Endodermal cell (in vitro differentiated cells): Measurements from ENCODE around the gene ARHGAP26. TPM values are rescaled to one million over a fixed set of nuclear protein-coding genes. Genes with fewer than 3 reads are reported as not detected.

ENCODE experiments used
- DNase-seq: peaks from one replicate; pipeline ENCODE4 v3.0.0-alpha.2; 2017
- H3K27ac ChIP-seq: 2 replicates; pipeline ENCODE4 v1.5.1; 2013; ENCODE audit warnings: mild to moderate bottlenecking, low read depth, low read length, moderate library complexity
- H3K27me3 ChIP-seq: 2 replicates; pipeline ENCODE4 v1.6.1; 2013; ENCODE audit warnings: mild to moderate bottlenecking, low read length, moderate library complexity; ENCODE audit not compliant: insufficient read depth, control insufficient read depth, poor library complexity, severe bottlenecking
- H3K36me3 ChIP-seq: 2 replicates; pipeline ENCODE4 v1.7.0; 2013; ENCODE audit warnings: mild to moderate bottlenecking, low read length, moderate library complexity; ENCODE audit not compliant: control insufficient read depth, insufficient read depth
- H3K4me1 ChIP-seq: one replicate; pipeline ENCODE4 v1.7.0; 2013; ENCODE audit warnings: low read length; ENCODE audit not compliant: control insufficient read depth, insufficient read depth
- H3K4me3 ChIP-seq: 2 replicates; pipeline ENCODE4 v1.5.1; 2013; ENCODE audit warnings: mild to moderate bottlenecking, low read length, moderate library complexity
- H3K9ac ChIP-seq: 2 replicates; pipeline ENCODE4 v1.6.1; 2013; ENCODE audit warnings: mild to moderate bottlenecking, low read length, moderate library complexity; ENCODE audit not compliant: poor library complexity, severe bottlenecking; ENCODE audit errors: extremely low read depth
- H3K9me3 ChIP-seq: 2 replicates; pipeline ENCODE4 v1.6.1; 2013; ENCODE audit warnings: mild to moderate bottlenecking, low read length, moderate library complexity; ENCODE audit not compliant: control insufficient read depth
- H3K27ac Mint-ChIP-seq: 2 replicates; pipeline ENCODE4 v1.8.0; 2020; ENCODE audit warnings: mixed read lengths
- H3K27me3 Mint-ChIP-seq: 2 replicates; pipeline ENCODE4 v1.8.0; 2021; ENCODE audit warnings: mild to moderate bottlenecking, mixed read lengths; ENCODE audit not compliant: insufficient read depth
- H3K36me3 Mint-ChIP-seq: 2 replicates; pipeline ENCODE4 v1.8.0; 2020; ENCODE audit warnings: low read depth, mixed read lengths
- H3K4me1 Mint-ChIP-seq: 2 replicates; pipeline ENCODE4 v1.8.0; 2020; ENCODE audit warnings: mixed read lengths
- H3K4me3 Mint-ChIP-seq: 2 replicates; pipeline ENCODE4 v1.8.0; 2020; ENCODE audit warnings: mild to moderate bottlenecking, moderate library complexity, mixed read lengths
- H3K9me3 Mint-ChIP-seq: 2 replicates; pipeline ENCODE4 v1.8.0; 2020; ENCODE audit warnings: mild to moderate bottlenecking, mixed read lengths
- WGBS, 2 experiments: methylation state at CpG; one replicate each; pipeline versions ENCODE4 v1.1.5 to v1.1.7; 2013; ENCODE audit warnings: missing lambda C conversion rate in 2 of 2, mixed read lengths in 1 of 2; ENCODE audit not compliant: insufficient coverage in 1 of 2, insufficient read length in 1 of 2; 5-methylcytosine and 5-hydroxymethylcytosine counted together
- total RNA-seq, 2 donors: library from RNA; stranded (reverse); fragmentation: NEBNext Ultra II Directional in 1 of 2; extraction: Animal tissue kit (Norgen Biotek cat#: 25700) in 1 of 2; gene quantifications; 2 replicates in 1 of 2; 3 replicates in 1 of 2; pipeline ENCODE4 v1.2.1, GENCODE V29; 2021
- TF ChIP-seq, protein P1 (sequence below): fragments of 200-600 bp; sonication (generic); conservative IDR thresholded peaks from 2 replicates; pipeline ENCODE4 v1.5.0; 2021; ENCODE audit warnings: antibody characterized with exemption, mild to moderate bottlenecking

The ARHGAP26 gene
- total RNA-seq, 2 donors from 2014 or later, result 49.2 to 60.5 TPM

DNA sequence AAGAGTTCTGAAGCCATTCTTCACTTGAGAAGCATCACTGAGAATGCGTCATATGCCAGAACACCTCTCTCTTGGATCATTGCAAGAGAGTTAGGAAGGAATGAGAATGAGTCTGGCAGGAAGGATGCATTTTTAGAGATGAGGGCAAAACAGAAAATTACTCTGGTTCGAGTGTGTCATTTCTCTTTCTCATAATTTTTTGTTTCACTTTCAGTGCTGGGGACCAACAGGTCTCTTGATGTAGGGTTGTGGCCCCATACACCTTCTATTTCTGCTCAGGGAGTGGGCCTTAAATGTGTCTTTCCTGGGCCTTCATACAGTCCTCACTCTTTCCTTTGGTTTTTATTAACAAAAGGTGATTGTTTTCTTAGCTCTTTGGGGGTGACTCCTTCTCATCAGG, 330.9 kb downstream of the ARHGAP26 start:
- Mint-ChIP-seq H3K4me3 (no peak overlapping the region), H3K9me3 (no peaks in the 10 kb centered on the region), H3K4me1 (peaks cover 22% of the 10 kb centered on the region), H3K36me3 (peaks cover 25% of the 10 kb centered on the region), H3K27me3 (no peaks in the 10 kb centered on the region), H3K27ac (no peak overlapping the region)
- H3K27ac ChIP-seq, result no peak overlapping the region
- no peaks in the 10 kb centered on the region for H3K27me3 ChIP-seq
- H3K36me3 ChIP-seq, result no peaks in the 10 kb centered on the region
- H3K4me1 ChIP-seq, result peaks cover 3% of the 10 kb centered on the region
- no peak for DNase-seq
- H3K9me3 ChIP-seq, result no peaks in the 10 kb centered on the region
- H3K4me3 ChIP-seq, result no peak overlapping the region
- TF ChIP-seq, protein P1, sequence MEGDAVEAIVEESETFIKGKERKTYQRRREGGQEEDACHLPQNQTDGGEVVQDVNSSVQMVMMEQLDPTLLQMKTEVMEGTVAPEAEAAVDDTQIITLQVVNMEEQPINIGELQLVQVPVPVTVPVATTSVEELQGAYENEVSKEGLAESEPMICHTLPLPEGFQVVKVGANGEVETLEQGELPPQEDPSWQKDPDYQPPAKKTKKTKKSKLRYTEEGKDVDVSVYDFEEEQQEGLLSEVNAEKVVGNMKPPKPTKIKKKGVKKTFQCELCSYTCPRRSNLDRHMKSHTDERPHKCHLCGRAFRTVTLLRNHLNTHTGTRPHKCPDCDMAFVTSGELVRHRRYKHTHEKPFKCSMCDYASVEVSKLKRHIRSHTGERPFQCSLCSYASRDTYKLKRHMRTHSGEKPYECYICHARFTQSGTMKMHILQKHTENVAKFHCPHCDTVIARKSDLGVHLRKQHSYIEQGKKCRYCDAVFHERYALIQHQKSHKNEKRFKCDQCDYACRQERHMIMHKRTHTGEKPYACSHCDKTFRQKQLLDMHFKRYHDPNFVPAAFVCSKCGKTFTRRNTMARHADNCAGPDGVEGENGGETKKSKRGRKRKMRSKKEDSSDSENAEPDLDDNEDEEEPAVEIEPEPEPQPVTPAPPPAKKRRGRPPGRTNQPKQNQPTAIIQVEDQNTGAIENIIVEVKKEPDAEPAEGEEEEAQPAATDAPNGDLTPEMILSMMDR, result no peak
- H3K9ac ChIP-seq, result no peak overlapping the region
- WGBS, 2 experiments, result 98 to 100% methylated on average over 1 to 2 of the region's 2 CpGs

DNA sequence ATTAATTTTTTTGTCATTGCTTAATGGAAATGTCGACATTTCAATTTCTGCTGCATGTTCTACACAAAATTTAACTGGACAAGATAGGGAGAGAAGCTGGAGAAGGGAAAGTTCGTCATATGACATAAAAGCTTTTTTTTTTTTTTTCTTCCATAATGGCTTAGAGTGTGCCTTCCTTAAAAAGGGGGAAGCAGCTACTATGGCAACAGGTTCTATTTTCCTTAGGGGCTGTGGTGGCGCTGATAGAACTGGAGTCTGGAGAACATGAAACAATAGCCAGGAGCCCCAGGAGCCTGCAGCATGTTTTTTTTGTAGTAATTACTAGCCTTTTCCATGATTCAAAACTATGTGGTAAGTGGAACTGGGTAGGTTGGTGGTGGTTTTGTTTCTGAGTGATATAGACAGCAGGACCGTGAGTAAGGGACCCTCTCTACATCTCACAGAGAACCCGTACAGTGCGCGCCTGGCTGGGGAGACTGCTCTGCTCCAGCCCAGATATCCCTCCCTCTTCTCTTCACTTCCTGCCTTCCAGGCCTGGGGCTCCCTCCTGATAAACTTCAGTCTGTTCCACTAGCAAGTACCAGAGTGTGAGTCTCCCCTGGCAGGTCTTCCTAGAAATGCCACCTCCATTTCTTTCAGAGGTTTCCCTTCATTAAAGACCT, 331.7 kb downstream of the ARHGAP26 start:
- Mint-ChIP-seq H3K4me3 (no peak overlapping the region), H3K4me1 (peaks cover 24% of the 10 kb centered on the region), H3K27ac (no peak overlapping the region), H3K9me3 (no peaks in the 10 kb centered on the region), H3K27me3 (no peaks in the 10 kb centered on the region), H3K36me3 (peaks cover 22% of the 10 kb centered on the region)
- DNase-seq, result no peak
- Histone ChIP-seq H3K27ac (no peak overlapping the region), H3K9ac (no peak overlapping the region), H3K27me3 (no peaks in the 10 kb centered on the region), H3K36me3 (no peaks in the 10 kb centered on the region), H3K4me3 (no peak overlapping the region), H3K4me1 (peaks cover 3% of the 10 kb centered on the region), H3K9me3 (no peaks in the 10 kb centered on the region)
- WGBS, 2 experiments, result 95 to 100% methylated on average over 3 to 7 of the region's 7 CpGs
- TF ChIP-seq, protein P1, result no peak

DNA sequence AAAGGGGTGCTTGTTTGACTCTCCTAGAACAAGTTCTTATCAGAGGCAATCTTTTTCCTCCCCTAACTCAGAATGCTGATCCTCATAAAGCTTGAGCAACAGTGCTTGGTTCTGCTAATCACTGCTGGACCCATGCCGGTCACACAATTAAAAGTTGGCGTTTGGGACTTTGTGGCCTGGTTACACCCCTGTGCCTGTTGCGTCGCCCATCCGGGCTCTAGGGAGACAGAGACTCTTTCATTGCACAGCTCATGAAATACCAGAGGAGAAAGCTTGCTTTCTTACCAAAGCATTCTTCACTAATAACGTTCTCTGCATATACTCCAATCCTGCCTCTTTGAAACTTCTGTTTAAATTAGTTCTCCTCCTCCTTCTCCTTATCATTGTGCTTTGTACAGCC, 332.2 kb downstream of the ARHGAP26 start:
- no peaks in the 10 kb centered on the region for H3K27me3 ChIP-seq
- no peak for DNase-seq
- WGBS, 2 experiments, result 92 to 98% methylated on average over 6 of the region's 6 CpGs
- H3K4me1 ChIP-seq, result peaks cover 3% of the 10 kb centered on the region
- H3K9me3 ChIP-seq, result no peaks in the 10 kb centered on the region
- H3K36me3 Mint-ChIP-seq, result peaks cover 21% of the 10 kb centered on the region
- H3K9ac ChIP-seq, result no peak overlapping the region
- no peak overlapping the region for H3K4me3 ChIP-seq
- no peaks in the 10 kb centered on the region for H3K36me3 ChIP-seq
- H3K9me3 Mint-ChIP-seq, result no peaks in the 10 kb centered on the region
- no peak overlapping the region for H3K27ac ChIP-seq
- no peaks in the 10 kb centered on the region for H3K27me3 Mint-ChIP-seq
- peaks cover 24% of the 10 kb centered on the region for H3K4me1 Mint-ChIP-seq
- TF ChIP-seq, protein P1, result no peak
- no peak overlapping the region for H3K4me3 Mint-ChIP-seq
- H3K27ac Mint-ChIP-seq, result no peak overlapping the region
